GM12873 (cell line): ENCODE results near the gene TRMT61A.

ENCODE experiments used
- TF ChIP-seq, protein P1 (sequence below): IDR thresholded peaks from 2 replicates; pipeline ENCODE4 v1.5.1; 2012; ENCODE audit warnings: low read depth, mild to moderate bottlenecking, moderate library complexity, low read length, control low read depth; ENCODE audit not compliant: insufficient read depth; ENCODE audit errors: missing control alignments

The TRMT61A gene

DNA sequence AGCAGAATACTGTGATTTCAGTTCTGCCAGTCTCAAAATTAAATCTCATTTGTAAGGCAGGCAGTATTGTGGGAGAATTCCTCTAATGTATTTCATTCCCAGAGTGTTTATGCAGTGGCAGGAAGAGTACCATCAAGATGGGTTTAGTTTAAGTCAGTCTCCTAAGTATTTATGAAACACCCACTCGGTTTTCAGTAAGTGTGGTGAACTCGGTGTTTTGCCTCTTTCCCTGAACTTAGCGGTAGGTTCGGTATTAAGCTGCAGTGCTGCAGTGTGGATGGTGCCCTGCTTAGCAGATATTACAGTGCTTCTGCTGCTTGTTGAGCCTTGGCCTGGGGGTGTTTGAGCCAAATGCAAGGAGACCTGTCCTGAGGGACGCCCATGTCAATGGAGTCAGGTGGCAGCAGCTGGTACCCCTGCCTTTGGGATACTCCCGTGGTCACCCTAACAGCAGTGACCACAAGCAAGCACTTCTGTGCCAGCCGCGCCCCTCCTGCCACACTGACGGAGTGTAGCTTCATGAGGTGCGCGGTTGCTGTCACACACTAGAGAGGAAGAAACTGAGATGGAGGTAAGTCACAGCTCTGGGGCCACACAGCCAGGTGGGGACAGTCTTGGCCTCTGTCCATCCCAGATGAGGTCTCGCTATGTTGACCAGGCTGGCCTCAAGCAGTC, 49.5 kb downstream of the TRMT61A start:
- TF ChIP-seq, protein P1, sequence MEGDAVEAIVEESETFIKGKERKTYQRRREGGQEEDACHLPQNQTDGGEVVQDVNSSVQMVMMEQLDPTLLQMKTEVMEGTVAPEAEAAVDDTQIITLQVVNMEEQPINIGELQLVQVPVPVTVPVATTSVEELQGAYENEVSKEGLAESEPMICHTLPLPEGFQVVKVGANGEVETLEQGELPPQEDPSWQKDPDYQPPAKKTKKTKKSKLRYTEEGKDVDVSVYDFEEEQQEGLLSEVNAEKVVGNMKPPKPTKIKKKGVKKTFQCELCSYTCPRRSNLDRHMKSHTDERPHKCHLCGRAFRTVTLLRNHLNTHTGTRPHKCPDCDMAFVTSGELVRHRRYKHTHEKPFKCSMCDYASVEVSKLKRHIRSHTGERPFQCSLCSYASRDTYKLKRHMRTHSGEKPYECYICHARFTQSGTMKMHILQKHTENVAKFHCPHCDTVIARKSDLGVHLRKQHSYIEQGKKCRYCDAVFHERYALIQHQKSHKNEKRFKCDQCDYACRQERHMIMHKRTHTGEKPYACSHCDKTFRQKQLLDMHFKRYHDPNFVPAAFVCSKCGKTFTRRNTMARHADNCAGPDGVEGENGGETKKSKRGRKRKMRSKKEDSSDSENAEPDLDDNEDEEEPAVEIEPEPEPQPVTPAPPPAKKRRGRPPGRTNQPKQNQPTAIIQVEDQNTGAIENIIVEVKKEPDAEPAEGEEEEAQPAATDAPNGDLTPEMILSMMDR, result no peak

DNA sequence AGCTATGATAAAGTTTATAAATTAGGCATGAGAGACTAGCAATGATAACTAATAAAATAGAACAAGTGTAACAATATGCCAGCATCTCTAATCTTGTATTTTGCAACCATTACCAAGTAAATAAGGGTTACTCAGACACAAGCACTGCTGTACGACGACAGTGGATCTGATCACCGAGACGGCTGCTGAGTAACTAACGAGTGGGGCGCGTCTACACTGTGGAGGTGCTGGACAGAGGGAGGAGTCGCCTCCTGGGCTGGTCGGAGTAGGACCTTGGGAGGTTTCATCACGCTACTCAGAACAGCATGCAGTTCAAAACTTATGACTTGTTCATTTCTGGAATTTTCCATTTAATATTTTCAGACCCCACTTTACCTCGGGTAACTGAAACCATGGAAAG, 52.2 kb downstream of the TRMT61A start:
- TF ChIP-seq, protein P1, result no peak

DNA sequence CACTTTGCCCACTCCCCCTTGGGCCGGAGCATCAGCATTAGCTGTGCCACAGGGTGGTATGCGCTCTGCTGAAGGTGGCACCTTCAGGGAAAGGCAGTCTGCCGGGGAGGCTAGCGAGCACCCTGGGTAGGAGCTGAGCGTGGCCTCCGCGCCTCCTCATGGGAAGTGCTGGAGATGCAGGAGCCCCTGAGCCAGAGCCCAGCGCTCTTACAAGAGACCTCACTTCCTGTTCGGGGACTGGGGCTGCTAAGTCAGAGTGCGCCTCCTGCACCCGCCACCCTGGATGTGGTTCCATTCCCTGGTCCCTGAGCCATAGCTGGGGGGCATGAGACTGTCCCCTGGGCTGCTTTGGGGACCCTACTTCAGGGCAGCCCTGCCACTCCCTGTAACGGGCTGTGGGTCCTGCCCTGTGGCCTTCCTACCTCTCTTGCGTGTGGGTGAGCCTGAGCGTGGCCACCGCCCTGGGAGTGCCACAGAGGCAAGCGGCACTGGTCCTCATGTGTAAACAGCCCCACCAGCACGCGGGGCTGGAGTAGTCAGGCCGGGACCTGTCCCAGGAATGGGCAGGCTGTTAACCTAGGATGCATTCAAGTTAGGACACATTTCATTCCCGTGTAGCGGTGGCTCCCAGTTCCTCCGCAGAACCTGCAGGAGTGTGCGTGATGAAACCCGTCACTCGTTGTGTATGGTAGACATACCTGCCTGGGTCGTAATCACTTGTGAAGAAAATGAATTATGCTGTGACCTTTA, 53.1 kb downstream of the TRMT61A start:
- TF ChIP-seq, protein P1, result no peak

DNA sequence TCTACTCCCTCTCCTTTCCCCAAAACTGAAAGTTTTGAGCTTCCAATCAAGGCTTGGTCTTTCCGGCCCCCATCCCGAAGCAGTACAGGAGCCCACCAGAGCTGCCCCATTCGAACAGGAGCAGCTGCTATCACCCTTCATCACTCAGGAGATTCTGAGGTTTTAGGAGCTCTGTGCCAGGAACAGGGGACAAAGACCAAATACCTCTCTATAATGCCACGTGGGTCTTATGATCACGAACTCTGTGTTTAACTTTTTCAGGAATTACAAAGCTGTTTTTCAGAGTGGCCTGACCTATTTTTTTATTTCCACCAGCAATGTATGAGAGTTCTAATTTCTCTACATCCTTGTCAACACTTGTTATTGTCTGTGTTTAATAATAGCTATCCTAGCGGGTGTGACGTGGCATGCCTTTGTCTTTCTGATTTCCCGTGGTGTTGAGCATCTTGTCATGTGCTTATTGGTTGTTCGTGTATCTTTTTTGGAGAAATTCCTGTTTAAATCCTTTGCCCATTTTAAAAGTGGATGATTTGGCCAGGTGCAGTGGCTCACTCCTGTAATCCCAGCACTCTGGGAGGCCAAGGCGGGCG, 55.4 kb downstream of the TRMT61A start:
- TF ChIP-seq, protein P1, result no peak
